ENCODE results near the gene SCP2.

Gene SCP2

GRCh38 chr1:52927212-52928014 lies at the start of gene SCP2:
Gene SCP2, plus strand, starts transcription at chr1:52927276. Its CDS starts 121 bp downstream, at chr1:52927397.
- peak; percentile 76 to 79 for DNase-seq

GRCh38 chr1:52877554-52877953 lies 49.5 kb upstream of the SCP2 start:
- DNase-seq = no peak

GRCh38 chr1:52880206-52880605 lies 46.9 kb upstream of the SCP2 start:
- DNase-seq = no peak

GRCh38 chr1:52887483-52887882 lies 39.6 kb upstream of the SCP2 start:
- no peak for DNase-seq

GRCh38 chr1:52892424-52893215 lies 34.5 kb upstream of the SCP2 start:
- no peak for DNase-seq

GRCh38 chr1:52899445-52899894 lies 27.6 kb upstream of the SCP2 start:
- DNase-seq = no peak

GRCh38 chr1:52900402-52900801 lies 26.7 kb upstream of the SCP2 start:
- DNase-seq = no peak

GRCh38 chr1:52901384-52901783 lies 25.7 kb upstream of the SCP2 start:
- DNase-seq = no peak

- no peak for DNase-seq
These were observed 22.7 kb upstream of the SCP2 start for GRCh38 chr1:52904208-52904926.

- peak; percentile 7 to 14 for DNase-seq
These were observed 22.0 kb upstream of the SCP2 start for GRCh38 chr1:52904927-52905698.

- DNase-seq = no peak
These were observed 20.9 kb upstream of the SCP2 start for GRCh38 chr1:52906135-52906603.

- DNase-seq = no peak
These were observed 19.8 kb upstream of the SCP2 start for GRCh38 chr1:52907068-52907811.

GRCh38 chr1:52907812-52908153 lies 19.3 kb upstream of the SCP2 start:
- DNase-seq = no peak

GRCh38 chr1:52911541-52911940 lies 15.5 kb upstream of the SCP2 start:
- no peak for DNase-seq

- DNase-seq = no peak
These were observed 14.1 kb upstream of the SCP2 start for GRCh38 chr1:52913014-52913413.

GRCh38 chr1:52913537-52913936 lies 13.5 kb upstream of the SCP2 start:
- DNase-seq = no peak

- DNase-seq = no peak
These were observed 12.6 kb upstream of the SCP2 start for GRCh38 chr1:52914463-52914862.

GRCh38 chr1:52915211-52915854 lies 11.7 kb upstream of the SCP2 start:
- no peak for DNase-seq

GRCh38 chr1:52915855-52916220 lies 11.2 kb upstream of the SCP2 start:
- DNase-seq = no peak

GRCh38 chr1:52916241-52916975 lies 10.7 kb upstream of the SCP2 start:
- no peak for DNase-seq

- no peak for DNase-seq
These were observed 9.9 kb upstream of the SCP2 start for GRCh38 chr1:52917156-52917555.
